Mucosa of descending colon (tissue), 3 donors: ENCODE results near the gene GPR15LG. TPM values are rescaled to one million over a fixed set of nuclear protein-coding genes. Genes with fewer than 3 reads are reported as not detected.

ENCODE experiments used
- ATAC-seq: fragments of 200-7000 bp; cut with Tn5 transposase; one replicate; pipeline ENCODE4 v1.9.1; 2020; ENCODE audit warnings: mild to moderate bottlenecking, moderate library complexity
- DNase-seq, 3 donors: peaks; one replicate each; pipeline ENCODE4 v3.0.0-alpha.2; 2020
- H3K36me3 ChIP-seq: fragments of 200-600 bp; one replicate; pipeline ENCODE4 v1.8.0; 2021; ENCODE audit warnings: low read depth, mild to moderate bottlenecking
- H3K4me1 ChIP-seq: fragments of 200-600 bp; one replicate; pipeline ENCODE4 v1.8.0; 2021; ENCODE audit warnings: low read depth, mild to moderate bottlenecking
- H3K4me3 ChIP-seq: fragments of 200-600 bp; one replicate; pipeline ENCODE4 v1.8.0; 2021; ENCODE audit warnings: mild to moderate bottlenecking
- H3K9me3 ChIP-seq: fragments of 200-600 bp; one replicate; pipeline ENCODE4 v1.8.0; 2021; ENCODE audit warnings: mild to moderate bottlenecking
- intact Hi-C, 2 donors: fragments of 100-400 bp; cut with DNase I in 1 of 2; cut with micrococcal nuclease in 1 of 2; formaldehyde crosslinking; loops; one replicate each; pipeline versions ENCODE4 v1.11.0 to v1.11.1; 2022; cut with DNase I, micrococcal nuclease
- total RNA-seq, 3 donors: library from RNA; stranded (reverse); fragmentation: NEBNext Ultra II Directional in 2 of 3; extraction: Animal tissue kit (Norgen Biotek cat#: 25700) in 2 of 3; gene quantifications; one replicate each; pipeline versions ENCODE4 v1.2.1 to v1.2.4, GENCODE V29; 2021 to 2023
- TF ChIP-seq, protein P1 (sequence below): fragments of 200-600 bp; IDR thresholded peaks from one replicate; pipeline ENCODE4 v1.8.0; 2022; ENCODE audit warnings: antibody characterized with exemption, mild to moderate bottlenecking
- donor health status: DM: no; HTN: no; CAD: no; lungs with moderate emphysema.
- donor health status: DM: no; HTN: no; CAD: no.
- donor health status: DM: no; HTN: yes; CAD: no.

GPR15LG gene
- total RNA-seq, 3 donors from 2014 or later = 231 to 725 (median 467) TPM

DNA sequence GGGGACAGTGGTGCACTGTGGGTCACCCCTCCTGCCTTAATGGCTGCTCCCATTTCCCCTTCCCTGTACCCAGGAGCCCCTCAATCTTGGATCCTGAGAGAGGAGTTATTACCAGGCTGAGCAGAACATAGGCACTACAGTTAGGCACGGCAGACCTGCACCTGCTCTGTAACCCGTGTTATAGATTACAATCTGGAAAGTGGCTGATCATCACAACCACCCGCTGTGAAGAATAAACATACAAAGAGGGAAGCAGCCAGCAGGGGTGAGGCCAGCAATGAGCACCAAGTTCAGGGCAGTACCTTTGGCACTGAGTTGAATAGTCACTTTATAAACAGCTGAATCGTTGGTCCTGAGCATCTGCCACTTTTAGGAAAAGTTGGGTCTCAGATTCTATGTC, 22.5 kb downstream of the GPR15LG start:
- ATAC-seq = peak; percentile 62
- Histone ChIP-seq H3K4me3 (no peak overlapping the region), H3K9me3 (no peaks in the 10 kb centered on the region), H3K4me1 (peaks cover 42% of the 10 kb centered on the region), H3K36me3 (no peaks in the 10 kb centered on the region)
- peak in 2 of 3 donors; percentile 70 to 85 for DNase-seq
- TF ChIP-seq, protein P1, sequence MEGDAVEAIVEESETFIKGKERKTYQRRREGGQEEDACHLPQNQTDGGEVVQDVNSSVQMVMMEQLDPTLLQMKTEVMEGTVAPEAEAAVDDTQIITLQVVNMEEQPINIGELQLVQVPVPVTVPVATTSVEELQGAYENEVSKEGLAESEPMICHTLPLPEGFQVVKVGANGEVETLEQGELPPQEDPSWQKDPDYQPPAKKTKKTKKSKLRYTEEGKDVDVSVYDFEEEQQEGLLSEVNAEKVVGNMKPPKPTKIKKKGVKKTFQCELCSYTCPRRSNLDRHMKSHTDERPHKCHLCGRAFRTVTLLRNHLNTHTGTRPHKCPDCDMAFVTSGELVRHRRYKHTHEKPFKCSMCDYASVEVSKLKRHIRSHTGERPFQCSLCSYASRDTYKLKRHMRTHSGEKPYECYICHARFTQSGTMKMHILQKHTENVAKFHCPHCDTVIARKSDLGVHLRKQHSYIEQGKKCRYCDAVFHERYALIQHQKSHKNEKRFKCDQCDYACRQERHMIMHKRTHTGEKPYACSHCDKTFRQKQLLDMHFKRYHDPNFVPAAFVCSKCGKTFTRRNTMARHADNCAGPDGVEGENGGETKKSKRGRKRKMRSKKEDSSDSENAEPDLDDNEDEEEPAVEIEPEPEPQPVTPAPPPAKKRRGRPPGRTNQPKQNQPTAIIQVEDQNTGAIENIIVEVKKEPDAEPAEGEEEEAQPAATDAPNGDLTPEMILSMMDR = no peak
- intact Hi-C loops = no loop called here

DNA sequence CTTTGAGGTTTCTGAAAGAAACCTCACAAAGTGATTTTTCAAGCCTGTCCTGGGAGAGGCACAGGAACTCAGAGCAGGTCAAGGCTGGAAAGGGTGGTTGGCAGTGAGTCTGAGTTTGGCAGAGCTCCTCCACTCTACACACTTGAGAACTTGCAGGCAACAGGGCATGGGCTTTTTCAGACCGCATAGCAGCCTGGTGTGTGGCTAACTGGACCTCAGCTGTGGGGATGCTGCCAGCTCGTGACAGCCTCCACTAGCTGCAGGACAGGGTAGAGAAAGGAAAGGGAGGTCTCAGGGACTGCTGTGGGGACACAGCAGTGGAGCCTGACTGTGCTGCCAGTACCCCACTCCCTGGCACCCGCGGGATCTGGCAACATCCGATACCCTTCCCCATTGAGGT, 23.3 kb downstream of the GPR15LG start:
- TF ChIP-seq, protein P1 = no peak
- Histone ChIP-seq H3K4me3 (no peak overlapping the region), H3K9me3 (no peaks in the 10 kb centered on the region), H3K4me1 (peaks cover 51% of the 10 kb centered on the region), H3K36me3 (no peaks in the 10 kb centered on the region)
- intact Hi-C loops = no loop called here
- DNase-seq (no peak), ATAC-seq (no peak)

DNA sequence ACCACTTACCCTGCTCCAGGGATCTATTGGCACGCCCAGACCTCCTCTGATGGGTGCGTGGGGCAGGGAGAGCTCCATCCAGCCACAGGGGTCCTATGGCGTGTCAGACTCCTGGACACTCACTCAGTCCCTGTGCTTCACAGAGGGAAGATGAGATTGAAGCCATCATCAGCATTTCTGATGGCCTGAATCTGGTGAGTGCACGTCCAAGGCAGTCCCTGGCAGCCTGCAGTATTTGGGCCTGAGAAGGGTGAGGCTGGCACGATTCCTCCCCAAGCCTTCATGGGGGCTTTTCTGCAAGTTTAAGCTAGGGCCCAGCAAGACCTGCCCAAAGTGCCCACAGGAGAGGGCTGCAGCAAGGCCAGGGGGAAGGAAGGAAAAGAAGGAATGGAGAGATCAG, 24.0 kb downstream of the GPR15LG start:
- ATAC-seq (no peak), DNase-seq (no peak)
- Histone ChIP-seq H3K4me3 (no peak overlapping the region), H3K36me3 (no peaks in the 10 kb centered on the region), H3K4me1 (peaks cover 52% of the 10 kb centered on the region), H3K9me3 (no peaks in the 10 kb centered on the region)
- TF ChIP-seq, protein P1 = no peak
- intact Hi-C loops = no loop called here

DNA sequence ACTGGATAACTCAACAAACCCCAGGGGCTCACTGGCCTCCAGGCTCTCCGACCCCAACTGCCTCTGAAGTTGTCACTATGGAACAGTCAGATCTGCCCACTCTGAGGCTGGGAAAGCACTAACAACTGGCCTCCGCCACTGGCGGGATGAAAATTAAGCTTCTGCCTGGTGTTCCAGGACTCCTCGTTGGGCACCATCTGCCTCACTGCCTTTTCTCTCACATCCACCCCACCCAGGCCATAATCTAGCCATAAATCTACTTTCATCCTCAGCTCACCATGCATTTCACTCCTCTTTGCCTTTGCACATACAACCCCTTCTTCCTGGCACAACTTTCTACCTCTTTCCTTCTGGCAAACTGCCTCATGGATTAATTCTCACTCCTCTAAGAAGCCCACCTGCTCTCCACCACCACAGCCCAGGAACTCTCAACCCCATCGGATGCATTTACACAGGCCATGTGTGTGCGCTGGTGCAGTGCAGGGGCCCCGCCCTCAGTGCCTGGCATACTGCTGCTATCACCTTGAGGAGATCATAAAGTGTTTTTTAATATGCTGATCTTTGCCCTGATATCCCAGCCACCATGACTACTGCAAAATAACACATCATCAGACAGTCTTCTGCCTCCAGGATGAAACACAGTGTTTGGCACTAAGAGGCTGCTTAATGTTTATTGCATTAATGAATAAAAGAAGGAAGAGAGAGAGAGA, 24.8 kb downstream of the GPR15LG start:
- H3K4me1 ChIP-seq = peaks cover 52% of the 10 kb centered on the region
- no peak overlapping the region for H3K4me3 ChIP-seq
- peak; percentile 74 for ATAC-seq
- TF ChIP-seq, protein P1 = no peak
- no peaks in the 10 kb centered on the region for H3K36me3 ChIP-seq
- peak; percentile 84 to 87 (median 86) for DNase-seq
- no peaks in the 10 kb centered on the region for H3K9me3 ChIP-seq
- intact Hi-C loops = no loop called here

DNA sequence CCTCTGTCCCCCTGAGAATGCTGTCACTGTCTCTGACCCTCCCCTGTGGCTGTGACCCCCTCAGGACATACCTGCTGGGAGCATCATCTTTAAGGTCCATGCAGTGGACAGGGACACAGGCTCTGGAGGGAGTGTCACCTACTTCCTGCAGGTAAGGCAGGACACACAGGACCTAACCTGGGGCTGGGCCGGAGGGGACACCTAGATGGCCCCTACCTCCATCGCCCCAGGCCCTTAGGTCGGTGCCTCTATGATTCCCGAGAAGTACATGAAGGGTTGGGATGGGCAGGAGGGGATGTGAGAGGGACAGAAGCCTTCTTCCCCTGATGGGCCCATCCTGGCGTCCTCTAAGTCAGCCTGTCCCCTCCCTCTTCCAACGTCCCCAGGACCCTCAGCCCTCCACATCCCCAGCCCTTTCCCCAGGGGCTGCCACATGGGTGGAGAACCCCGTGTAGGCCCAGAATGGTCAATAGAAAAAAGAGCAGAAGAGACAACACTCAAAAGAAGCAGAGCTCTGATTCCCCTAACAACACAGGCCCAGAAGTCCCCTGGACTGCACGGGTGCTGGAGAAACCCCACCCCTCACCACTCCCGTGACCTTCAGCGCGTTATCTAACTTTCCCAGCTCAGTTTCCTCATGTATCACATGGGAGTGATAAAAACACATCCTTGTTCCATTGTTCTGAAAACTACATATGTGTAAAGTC, 27.1 kb downstream of the GPR15LG start:
- H3K36me3 ChIP-seq = no peaks in the 10 kb centered on the region
- intact Hi-C loops = loop anchor here (10.0 kb wide), 2 partner anchors 46 to 56 kb away; no protein-coding TSS in a partner anchor
- DNase-seq (peak; percentile 72 to 85 (median 77)), ATAC-seq (peak; percentile 66)
- H3K4me3 ChIP-seq = no peak overlapping the region
- peaks cover 50% of the 10 kb centered on the region for H3K4me1 ChIP-seq
- no peaks in the 10 kb centered on the region for H3K9me3 ChIP-seq
- TF ChIP-seq, protein P1 = no peak
